ENCODE measurements around the gene CTXN1.
"Not testable (repeated sequence)": the region's sequence is repeated elsewhere in the genome, so short reads cannot be mapped to it uniquely, and the experiment has no call there.

Gene CTXN1

DNA sequence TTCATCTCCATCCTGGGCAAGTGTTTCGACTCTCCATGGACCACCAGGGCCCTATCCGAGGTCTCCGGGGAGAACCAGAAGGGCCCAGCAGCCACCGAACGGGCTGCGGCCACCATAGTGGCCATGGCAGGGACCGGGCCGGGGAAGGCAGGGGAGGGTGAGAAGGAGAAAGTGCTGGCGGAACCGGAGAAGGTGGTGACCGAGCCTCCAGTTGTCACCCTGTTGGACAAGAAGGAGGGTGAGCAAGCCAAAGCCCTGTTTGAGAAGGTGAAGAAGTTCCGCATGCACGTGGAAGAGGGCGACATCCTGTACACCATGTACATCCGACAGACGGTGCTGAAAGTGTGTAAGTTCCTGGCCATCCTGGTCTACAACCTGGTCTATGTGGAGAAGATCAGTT lies 27.0 kb downstream of the CTXN1 start:
- no peak for DNase-seq

DNA sequence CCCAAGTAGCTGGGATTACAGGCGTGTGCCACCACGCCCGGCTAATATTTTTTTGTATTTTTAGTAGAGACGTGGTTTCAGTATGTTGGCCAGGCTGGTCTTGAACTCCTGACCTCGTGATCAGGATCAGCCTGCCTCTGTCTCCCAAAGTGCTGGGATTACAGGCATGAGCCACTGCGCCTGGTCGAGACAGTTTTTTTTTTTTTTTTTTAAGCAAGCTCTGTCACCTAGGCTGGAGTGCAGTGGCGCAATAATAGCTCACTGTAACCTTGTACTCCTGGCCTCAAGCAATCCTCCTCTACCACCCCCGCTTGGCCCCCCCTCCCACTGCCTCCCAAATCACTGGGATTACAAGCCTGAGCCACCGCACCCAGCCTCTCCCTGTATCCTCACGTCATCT lies 28.6 kb downstream of the CTXN1 start:
- no peak for DNase-seq

DNA sequence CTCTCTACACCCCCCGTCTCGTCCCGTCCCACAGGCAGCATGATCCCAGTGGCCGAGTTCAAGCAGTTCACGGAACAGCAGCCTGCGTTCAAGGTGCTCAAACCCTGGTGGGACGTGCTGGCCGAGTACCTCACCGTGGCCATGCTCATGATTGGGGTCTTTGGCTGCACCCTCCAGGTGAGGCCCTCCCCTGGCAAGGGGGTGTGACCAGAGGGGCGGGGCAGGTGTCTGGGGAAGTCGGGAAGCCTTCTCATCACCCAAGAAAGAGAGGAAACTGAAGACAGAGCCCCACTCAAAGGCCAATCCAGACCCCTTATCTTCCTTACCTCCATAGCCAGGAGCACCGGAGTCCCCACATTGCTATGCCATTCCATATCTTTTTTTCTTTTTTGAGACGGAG lies 30.4 kb downstream of the CTXN1 start:
- no peak for DNase-seq

DNA sequence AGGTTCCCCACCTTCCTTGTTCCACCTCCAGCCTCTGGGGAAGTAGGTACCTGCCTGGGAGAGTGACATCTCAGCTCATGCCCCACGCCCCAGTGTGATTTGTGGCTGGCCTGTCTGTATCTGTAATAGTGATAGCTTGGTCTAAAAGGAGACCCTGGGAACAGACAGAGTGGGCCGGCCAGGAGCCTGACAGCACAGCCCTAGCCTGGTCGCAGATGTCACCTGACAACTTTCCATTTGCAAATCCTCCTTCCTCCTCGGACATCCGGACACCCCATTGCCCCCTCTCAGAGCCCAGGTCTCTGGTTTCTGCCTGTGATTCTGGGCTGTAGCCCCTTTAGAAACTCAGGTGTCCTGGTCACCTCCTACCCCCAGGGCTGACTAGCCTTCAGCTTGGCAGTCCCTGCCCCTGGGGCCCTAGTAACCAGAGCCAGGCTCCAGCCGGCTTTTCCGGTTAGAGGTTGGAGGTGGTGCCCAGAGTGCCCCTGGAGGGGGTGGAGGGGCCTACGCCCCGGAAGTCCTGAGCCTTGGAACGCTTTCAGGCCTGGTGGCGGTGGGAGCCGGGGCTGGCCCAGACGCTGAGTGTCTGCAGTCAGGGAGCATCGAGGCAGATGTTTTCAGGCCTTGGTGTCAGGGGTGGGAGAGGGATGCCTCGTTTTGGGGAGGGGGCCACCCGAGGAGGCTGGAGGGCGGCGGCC lies 31.2 kb downstream of the CTXN1 start:
- DNase-seq = no peak

DNA sequence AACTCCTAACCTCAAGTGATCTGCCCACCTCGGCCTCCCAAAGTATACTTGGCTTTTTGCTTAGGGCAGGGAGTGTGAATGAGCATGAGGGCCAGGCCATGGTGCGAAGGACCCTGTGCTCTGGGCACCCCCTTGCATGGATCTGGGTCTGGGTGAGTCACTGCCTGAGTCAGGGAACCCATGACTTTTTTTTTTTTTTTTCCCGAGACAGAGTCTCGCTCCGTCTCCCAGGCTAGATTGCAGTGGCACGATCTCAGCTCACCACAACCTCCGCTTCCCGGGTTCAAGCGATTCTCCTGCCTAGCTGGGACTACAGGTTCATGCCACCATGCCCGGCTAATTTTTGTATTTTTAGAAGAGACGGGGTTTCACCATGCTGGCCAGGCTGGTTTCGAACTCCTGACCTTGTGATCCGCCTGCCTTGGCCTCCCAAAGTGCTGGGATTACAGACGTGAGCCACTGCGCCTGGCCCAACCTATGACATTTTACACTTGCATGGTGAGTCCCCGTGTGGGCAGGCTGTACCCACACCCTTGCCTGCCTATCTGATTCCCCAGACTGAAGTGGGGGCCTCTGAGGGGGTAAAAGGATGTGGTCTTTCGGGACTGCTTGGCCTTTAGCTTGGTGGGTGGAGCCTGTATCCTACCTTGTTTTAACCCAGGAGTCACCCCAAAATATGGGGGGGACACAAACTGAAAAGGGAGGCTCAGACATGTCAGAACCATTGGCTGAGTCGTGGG lies 32.4 kb downstream of the CTXN1 start:
- DNase-seq = not testable (repeated sequence)

DNA sequence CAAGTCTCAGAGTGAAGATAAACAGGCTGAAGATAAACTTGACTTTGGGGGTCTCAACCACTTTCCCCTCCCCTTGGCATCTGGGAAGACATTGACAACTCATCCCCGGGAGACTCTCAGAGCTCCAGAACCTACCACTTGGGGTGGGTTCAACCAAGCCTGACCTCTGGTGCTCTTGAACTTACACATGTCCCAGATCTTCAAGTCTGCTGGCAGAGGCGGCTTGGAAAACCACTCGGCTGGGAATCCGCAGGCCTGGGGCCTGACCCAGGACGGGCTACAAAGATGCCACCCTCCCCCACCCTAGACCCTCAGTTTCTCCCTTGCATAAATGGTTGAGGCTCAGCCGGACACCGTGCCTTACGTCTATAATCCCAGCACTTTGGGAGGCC lies 37.1 kb downstream of the CTXN1 start:
- no peak for DNase-seq

DNA sequence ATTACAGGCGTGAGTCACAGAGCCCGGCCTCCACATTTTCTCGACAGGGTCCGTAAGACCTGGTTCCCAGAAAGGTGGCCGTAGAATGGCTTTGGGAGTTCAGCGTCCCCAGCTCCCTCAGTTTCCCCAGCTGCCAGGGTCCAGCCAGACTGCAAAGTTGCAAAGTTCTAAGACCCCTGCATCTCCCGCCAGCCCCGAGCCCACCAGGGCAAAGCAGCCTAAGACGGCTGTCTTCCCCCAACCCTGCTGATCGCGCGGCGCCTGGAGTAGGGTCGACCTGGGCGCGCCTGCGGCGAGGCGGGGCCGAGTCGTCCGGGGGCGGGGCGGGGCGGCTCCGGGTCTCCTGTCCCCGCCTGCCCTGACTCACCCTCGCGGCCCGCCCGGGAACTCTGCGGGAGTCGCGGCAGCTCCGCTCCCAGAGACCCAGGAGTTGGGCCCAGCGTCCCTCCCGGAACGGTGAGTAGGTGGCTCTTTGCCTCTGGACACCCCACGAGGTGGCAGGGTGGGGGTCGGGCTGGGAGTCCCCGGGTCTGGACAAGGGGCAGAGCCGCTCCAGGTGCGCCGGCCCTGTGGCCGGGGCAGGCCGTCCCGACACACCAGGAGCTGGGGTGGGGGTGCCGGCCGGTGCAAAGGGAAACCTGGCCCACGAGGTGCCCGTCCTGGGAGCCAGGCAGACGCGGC lies 37.6 kb downstream of the CTXN1 start, which contains the start of gene LRRC8E:
Gene LRRC8E, plus strand, starts transcription at position 366 of the 681 bp plus-strand sequence. CDS start 7,094 bp downstream, outside the sequence.
- no peak for DNase-seq

DNA sequence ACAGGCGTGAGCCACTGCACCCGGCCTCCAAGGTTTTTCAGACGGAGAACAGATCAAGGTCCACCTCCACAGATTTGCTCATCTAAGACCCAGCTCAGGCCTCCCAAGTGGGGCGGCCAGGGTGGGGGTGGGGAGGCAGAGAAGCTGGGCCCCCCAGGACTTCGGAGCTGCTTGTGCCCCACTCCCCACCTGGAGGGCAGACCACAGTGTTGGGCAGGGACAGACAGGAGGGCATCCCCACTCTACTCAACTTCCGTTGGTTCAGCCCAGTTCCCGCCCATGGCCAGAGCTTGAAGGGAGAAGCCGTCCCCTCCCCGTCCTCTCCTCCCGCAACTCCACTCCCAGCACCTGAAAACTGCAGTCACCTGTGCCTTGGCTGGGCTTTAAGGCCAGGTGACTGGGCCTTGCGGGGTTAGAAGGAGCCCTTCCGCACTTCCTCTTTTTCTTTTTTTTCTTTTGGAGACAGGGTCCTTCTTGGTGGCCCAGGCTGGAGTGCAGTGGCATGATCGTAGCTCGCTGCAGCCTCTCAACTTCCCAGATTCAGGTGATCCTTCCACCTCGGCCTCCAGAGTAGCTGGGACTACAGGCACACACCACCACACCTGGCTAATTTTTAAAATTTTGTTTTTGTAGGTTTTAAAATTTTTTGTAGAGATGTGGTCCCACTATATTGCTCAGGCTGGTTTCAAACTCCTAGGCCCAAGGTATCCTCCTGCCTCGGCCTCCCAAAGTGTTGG lies 38.4 kb downstream of the CTXN1 start:
- no peak for DNase-seq

DNA sequence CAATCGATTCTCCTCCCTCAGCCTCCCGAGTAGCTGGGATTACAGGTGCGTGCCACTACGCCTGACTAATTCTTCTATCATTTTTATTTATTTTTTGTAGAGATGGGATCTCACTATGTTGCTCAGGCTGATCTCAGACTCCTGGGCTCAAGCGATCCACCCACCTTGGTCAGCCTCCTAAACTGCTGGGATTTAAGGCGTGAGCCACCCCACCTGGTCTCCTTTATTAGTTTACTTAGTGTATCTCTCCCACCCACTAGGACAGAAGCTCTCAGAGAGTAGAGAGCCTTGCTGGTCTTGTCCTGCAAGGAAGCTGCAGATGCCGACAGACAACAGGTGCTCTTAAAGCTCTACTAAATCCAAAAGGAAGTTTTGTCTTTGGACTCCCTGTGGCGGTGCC lies 40.1 kb downstream of the CTXN1 start:
- no peak for DNase-seq

DNA sequence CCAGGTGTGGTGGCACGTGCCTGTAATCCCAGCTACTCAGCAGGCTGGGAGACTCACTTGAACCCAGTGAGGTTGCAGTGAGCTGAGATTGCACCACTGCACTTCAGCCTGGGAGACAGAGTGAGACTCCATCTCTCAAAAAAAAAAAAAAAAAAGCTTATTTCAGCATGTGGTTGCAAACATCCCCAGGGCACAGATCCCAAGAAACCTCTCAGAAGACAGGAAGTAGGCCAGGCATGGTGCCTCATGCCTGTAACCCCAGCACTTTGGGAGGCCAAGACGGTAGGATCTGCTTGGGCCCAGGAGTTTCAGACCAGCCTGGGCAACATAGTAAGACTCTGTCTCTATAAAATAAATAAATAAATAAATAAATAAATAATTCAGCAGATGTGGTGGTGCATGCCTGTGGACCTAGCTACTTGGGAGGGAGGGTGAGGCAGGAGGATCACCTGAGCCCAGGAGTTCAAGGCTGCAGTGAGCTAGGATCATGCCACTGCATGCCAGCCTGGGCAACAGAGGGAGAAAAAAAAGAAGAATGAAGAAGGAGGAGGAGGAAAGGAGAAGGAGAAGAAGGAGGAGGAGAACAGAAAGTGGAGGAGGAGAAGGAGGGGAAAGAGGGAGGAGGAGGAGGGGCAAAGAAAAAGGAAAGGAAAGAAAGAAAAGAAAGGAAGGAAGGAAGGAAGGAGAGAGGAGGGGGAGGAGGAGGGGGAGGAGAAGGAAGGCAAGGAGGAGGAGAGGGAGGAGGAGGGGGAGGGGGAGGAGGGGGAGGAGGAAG lies 42.0 kb downstream of the CTXN1 start:
- DNase-seq = no peak

DNA sequence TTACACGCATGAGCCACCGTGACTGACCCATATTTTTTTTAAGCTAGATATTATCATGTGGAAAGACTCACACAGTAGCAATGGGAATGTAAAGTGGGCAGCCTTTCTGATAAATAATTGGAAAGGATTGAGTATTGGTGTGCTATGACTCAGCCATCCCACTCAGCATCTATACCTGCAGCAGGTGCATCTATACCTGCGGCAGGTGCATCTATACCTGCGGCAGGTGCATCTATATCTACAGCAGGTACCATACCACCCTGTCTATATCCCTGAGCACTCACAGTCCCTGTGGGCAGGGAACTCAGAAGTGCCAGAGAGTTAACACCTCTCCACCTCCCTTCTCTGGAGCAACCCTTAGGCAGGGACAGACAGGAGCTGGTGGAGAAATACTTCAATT lies 42.8 kb downstream of the CTXN1 start:
- no peak for DNase-seq

DNA sequence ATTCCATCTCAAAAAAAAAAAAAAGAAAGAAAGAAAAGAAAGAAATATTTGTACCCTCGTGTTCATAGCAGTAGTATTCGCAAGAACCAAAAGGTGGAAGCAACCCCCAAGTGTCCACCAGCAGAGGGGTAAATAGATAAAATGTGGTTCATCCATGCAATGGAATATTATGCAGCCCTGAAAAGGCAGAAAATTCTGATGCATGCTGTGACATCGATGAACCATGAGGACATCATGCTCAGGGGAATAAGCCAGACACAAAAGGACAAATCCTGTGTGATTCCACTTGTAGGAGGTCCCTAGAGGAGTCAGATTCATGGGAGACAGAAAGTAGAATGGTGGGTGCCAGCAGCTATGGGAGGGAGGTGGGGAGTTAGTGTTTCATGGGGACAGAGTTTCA lies 44.0 kb downstream of the CTXN1 start:
- DNase-seq = no peak

DNA sequence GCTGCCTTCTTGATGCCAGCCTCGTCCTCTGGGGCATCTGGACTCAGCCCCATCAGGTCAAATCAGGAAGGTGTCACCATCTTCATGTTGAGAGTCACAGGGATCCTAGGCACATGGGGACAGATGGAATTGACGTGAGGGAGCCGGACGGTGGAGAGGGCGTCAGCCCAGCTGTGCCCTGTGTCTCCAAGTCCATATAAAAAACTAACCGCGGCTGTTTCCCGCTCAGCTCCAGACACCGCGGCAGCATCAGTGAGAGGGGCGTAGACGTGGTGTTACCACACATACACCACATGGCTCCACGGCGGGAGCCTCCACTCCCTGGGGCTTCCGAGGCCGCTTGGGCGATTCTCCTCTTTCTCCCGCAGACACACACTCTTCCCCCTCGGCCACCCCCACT lies 46.1 kb downstream of the CTXN1 start:
- no peak for DNase-seq

DNA sequence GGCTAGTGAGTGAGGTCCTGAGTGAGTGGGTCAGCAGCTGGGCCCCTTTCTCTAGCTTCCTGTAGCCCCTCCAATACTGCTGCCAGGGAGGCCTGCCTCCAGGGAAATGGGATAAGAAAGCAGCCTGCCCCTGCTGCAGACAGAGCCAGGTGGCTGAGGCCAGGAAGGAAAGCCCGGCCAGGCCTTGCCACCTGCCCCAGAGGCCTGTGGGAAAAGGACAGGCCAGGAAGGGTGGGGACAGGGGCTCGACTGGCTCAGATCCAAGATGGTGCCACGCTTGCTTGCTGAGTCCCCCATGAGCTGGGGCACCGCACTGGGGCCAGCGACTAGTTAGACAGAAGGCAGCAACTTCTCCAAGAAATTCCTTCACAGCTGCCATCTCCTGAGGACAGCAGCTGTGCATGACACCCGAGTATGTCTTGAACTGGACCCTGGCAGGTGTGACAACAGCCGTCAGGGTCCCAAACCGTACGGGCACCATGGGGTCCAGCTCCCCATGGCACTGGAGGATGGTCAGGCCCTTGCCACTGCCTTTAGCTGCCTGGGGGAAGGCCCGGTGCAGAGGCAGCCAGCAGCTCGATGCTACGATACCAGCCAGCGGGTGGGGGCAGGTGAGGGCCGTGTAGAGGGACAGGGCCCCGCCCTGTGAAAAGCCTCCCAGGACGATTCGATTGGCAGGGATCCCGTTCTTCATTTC lies 46.7 kb downstream of the CTXN1 start:
- no peak for DNase-seq

DNA sequence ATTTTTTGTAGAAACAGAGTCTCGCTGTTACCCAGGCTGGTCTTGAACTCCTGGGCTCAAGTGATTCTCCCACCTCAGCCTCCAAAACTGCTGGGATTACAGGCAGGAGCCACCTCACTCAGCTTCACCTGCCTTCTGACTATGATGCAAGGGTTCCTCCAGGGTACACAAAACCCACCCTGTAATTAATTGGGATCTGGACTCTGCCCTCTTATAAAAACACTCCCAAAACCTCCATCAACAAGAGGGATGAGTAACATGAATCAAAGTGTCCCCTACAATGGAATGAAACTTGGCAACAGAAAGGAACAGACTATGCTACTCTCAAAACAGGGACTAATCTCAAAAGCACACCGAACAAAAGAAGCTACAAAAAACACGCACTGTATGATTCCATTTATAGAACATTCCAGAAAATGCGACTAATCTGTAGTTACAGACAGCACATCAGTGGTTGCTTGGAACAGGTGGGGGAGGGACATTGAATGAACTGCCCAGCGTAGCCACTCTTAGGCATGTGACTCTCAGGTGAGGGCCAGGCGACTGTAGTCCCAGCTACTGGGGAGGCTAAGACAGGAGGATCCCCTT lies 48.6 kb downstream of the CTXN1 start:
- no peak for DNase-seq

DNA sequence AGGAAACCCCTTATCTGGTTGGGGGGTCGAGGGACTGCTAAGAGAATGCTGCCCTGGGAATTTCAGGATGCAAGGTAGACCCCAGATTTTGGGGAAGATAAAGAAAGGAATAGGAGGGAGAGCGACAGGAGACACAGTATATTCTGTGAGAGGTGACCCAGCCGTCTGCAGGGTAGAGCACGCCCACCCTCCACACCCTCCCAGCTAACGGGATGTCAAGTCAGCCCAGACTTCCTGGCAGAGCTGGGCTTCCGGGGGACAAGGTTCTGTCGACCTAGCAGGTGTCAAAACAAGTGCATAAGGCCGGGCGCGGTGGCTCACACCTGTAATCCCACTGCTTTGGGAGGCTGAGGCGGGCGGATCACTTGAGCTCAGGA lies 51.0 kb downstream of the CTXN1 start:
- DNase-seq = no peak

Data from effector CD4-positive, alpha-beta T cell (primary cell).